HepG2 (cell line): ENCODE data around the gene MICB. TPM values are rescaled to one million over a fixed set of nuclear protein-coding genes. Genes with fewer than 3 reads are reported as not detected.

ENCODE experiments used
- AGO2 ChIP-seq: fragments of 200-400 bp; formaldehyde crosslinking; optimal IDR thresholded peaks from 2 replicates; pipeline ENCODE3; 2017; ENCODE audit warnings: mild to moderate bottlenecking, low read depth, low read length, moderate library complexity
- DPF2 ChIP-seq: sonication (generic); formaldehyde crosslinking; IDR thresholded peaks from 2 replicates; pipeline ENCODE4 v1.4.0; 2020; ENCODE audit warnings: mild to moderate bottlenecking, low read depth, missing genetic modification reagents, borderline replicate concordance
- GLI4 ChIP-seq: sonication (generic); formaldehyde crosslinking; IDR thresholded peaks from 2 replicates; pipeline ENCODE4 v1.5.1; 2020; ENCODE audit warnings: missing genetic modification reagents, mild to moderate bottlenecking, moderate library complexity, borderline replicate concordance
- JUNB ChIP-seq: sonication (generic); formaldehyde crosslinking; IDR thresholded peaks from 2 replicates; pipeline ENCODE4 v1.8.0; 2022; ENCODE audit warnings: missing genetic modification reagents, mild to moderate bottlenecking, borderline replicate concordance
- KDM4B ChIP-seq: sonication (generic); formaldehyde crosslinking; IDR thresholded peaks from 2 replicates; pipeline ENCODE4 v1.4.0; 2020; ENCODE audit warnings: missing genetic modification reagents
- MAZ ChIP-seq, 2 experiments: sonication (generic) in 1 of 2; formaldehyde crosslinking in 1 of 2; IDR thresholded peaks; 2 replicates each; pipeline versions ENCODE4 v1.5.0 to v1.6.1; 2012 to 2020; ENCODE audit warnings: low read depth in 2 of 2, mild to moderate bottlenecking in 2 of 2, borderline replicate concordance in 1 of 2, improper control_type of control experiment in 1 of 2, low read length in 1 of 2, missing genetic modification reagents in 1 of 2, moderate library complexity in 1 of 2
- MBNL3 ChIP-seq: fragments of 250-450 bp; sonication (Bioruptor Pico); conservative IDR thresholded peaks from 2 replicates; pipeline ENCODE4 v1.8.0; 2022; ENCODE audit warnings: mild to moderate bottlenecking, inconsistent platforms
- RERE ChIP-seq: IDR thresholded peaks from 2 replicates; pipeline ENCODE4 v1.6.1; 2016; ENCODE audit warnings: low read depth, missing genetic modification reagents, missing compliant biosample characterization
- RNF2 ChIP-seq: fragments of 450-650 bp; conservative IDR thresholded peaks from 2 replicates; pipeline ENCODE4 v1.6.1; 2016; ENCODE audit warnings: low read depth
- SSRP1 ChIP-seq: IDR thresholded peaks from 2 replicates; pipeline ENCODE4 v1.6.1; 2016; ENCODE audit warnings: control low read depth
- TBL1XR1 ChIP-seq: fragments of 150-350 bp; IDR thresholded peaks from 2 replicates; pipeline ENCODE4 v1.6.1; 2014; ENCODE audit warnings: borderline replicate concordance, low read length; ENCODE audit not compliant: partially characterized antibody
- TBP ChIP-seq: sonication (generic); formaldehyde crosslinking; IDR thresholded peaks from 2 replicates; pipeline ENCODE4 v1.5.0; 2020; ENCODE audit warnings: missing genetic modification reagents
- TBX3 ChIP-seq: fragments of 450-650 bp; IDR thresholded peaks from 2 replicates; pipeline ENCODE4 v1.6.1; 2017; ENCODE audit warnings: antibody characterized with exemption, mild to moderate bottlenecking, inconsistent platforms, borderline replicate concordance
- TFE3 ChIP-seq: IDR thresholded peaks from 2 replicates; pipeline ENCODE4 v1.6.1; 2016
- ZFY ChIP-seq: sonication (generic); formaldehyde crosslinking; IDR thresholded peaks from 2 replicates; pipeline ENCODE4 v1.4.0; 2020; ENCODE audit warnings: missing genetic modification reagents
- ZNF292 ChIP-seq: sonication (generic); formaldehyde crosslinking; IDR thresholded peaks from 2 replicates; pipeline ENCODE4 v1.8.1; 2022; ENCODE audit warnings: mild to moderate bottlenecking, low read depth, missing genetic modification reagents, borderline replicate concordance
- ZNF557 ChIP-seq: sonication (generic); formaldehyde crosslinking; IDR thresholded peaks from 2 replicates; pipeline ENCODE4 v1.4.0; 2020; ENCODE audit warnings: missing genetic modification reagents
- ZNF75D ChIP-seq: sonication (generic); formaldehyde crosslinking; IDR thresholded peaks from 2 replicates; pipeline ENCODE4 v1.8.1; 2023; ENCODE audit warnings: missing genetic modification reagents, mild to moderate bottlenecking, borderline replicate concordance
- polyA plus RNA-seq, 8 experiments: library from polyadenylated mRNA; depleted of rRNA in 3 of 8; stranded (reverse) in 7 of 8; unstranded in 1 of 8; fragments of >200 nt; fragmentation: Illumina TruSeq in 4 of 8; extraction: Trizol in 4 of 8; gene quantifications; 2 replicates each; pipeline versions ENCODE4 v1.2.1 to v1.2.3, GENCODE V29; 2011 to 2016; ENCODE audit warnings: low read depth in 4 of 8, missing spikeins in 1 of 8, mixed read lengths in 1 of 8; ENCODE audit not compliant: insufficient read depth in 1 of 8
- total RNA-seq, 5 experiments: library from RNA; depleted of rRNA; stranded (reverse); fragments of >200 nt; fragmentation: Illumina TruSeq; extraction: Trizol; gene quantifications; 2 replicates each; pipeline ENCODE4 v1.2.3, GENCODE V29; 2016; ENCODE audit warnings: low read depth in 1 of 5
- TF ChIP-seq, protein P1 (sequence below): IDR thresholded peaks from 2 replicates; pipeline ENCODE4 v1.6.1; 2016; ENCODE audit warnings: control low read depth
- TF ChIP-seq, protein P2 (sequence below): sonication (generic); formaldehyde crosslinking; IDR thresholded peaks from 2 replicates; pipeline ENCODE4 v1.5.0; 2020; ENCODE audit warnings: missing genetic modification reagents

MICB gene
- total and polyA plus RNA-seq, 2 of the 13 experiments (the other 11 are each of a cell fraction or from before 2014, with no cell fraction given) = 12.5 to 12.8 TPM

GRCh38 chr6:31547727-31548543, 50.0 kb downstream of the MICB start (continued):
- no peak for TF ChIP-seq TBX3
- TF ChIP-seq, protein P1, sequence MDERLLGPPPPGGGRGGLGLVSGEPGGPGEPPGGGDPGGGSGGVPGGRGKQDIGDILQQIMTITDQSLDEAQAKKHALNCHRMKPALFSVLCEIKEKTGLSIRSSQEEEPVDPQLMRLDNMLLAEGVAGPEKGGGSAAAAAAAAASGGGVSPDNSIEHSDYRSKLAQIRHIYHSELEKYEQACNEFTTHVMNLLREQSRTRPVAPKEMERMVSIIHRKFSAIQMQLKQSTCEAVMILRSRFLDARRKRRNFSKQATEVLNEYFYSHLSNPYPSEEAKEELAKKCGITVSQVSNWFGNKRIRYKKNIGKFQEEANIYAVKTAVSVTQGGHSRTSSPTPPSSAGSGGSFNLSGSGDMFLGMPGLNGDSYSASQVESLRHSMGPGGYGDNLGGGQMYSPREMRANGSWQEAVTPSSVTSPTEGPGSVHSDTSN = no peak
- TF ChIP-seq DPF2 (CRISPR knock-in tag) = no peak
- TF ChIP-seq TBP (CRISPR knock-in tag) = no peak
- no peak for TF ChIP-seq GLI4 (CRISPR knock-in tag)
- TF ChIP-seq SSRP1 (CRISPR knock-in tag) = no peak
- TF ChIP-seq MAZ (IDR thresholded peaks at IDR 0.05; ENCODE audit: borderline replicate concordance, low read depth, low read length) = no peak
- peak; percentile 30 for TF ChIP-seq MAZ (CRISPR knock-in tag; IDR thresholded peaks at IDR 0.05; ENCODE audit: low read depth)
- no peak for TF ChIP-seq KDM4B
- TF ChIP-seq TBL1XR1 = no peak
- TF ChIP-seq ZFY (CRISPR knock-in tag) = 0 out of 2 replicates have a peak, but pooled peaks have one; percentile 3
- TF ChIP-seq, protein P2, sequence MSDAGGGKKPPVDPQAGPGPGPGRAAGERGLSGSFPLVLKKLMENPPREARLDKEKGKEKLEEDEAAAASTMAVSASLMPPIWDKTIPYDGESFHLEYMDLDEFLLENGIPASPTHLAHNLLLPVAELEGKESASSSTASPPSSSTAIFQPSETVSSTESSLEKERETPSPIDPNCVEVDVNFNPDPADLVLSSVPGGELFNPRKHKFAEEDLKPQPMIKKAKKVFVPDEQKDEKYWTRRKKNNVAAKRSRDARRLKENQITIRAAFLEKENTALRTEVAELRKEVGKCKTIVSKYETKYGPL (CRISPR knock-in tag) = no peak
- no peak for TF ChIP-seq TFE3
- no peak for TF ChIP-seq MBNL3 (CRISPR knock-in tag)
- no peak for TF ChIP-seq RNF2
- TF ChIP-seq ZNF557 (CRISPR knock-in tag) = no peak
- TF ChIP-seq ZNF75D (CRISPR knock-in tag) = 0 out of 2 replicates have a peak, but pooled peaks have one; percentile 56
- peak; percentile 70 for TF ChIP-seq AGO2
- TF ChIP-seq ZNF292 (CRISPR knock-in tag) = no peak
- 0 out of 2 replicates have a peak, but pooled peaks have one; percentile 6 for TF ChIP-seq RERE (CRISPR knock-in tag)
- TF ChIP-seq JUNB = no peak
